SU-DHL-6 (cell line): ENCODE data around the gene HOXC12.

ENCODE experiments used
- H2AFZ ChIP-seq: fragments of 200-600 bp; sonication (generic); 2 replicates; pipeline ENCODE4 v1.6.1; 2014; ENCODE audit warnings: low read depth, mild to moderate bottlenecking, moderate library complexity, mixed read lengths, antibody characterized with exemption, low read length; ENCODE audit not compliant: severe bottlenecking
- H3F3A ChIP-seq: fragments of 200-600 bp; shearing (Covaris generic); 2 replicates; pipeline ENCODE4 v1.6.0; 2016; ENCODE audit warnings: antibody characterized with exemption, mild to moderate bottlenecking; ENCODE audit not compliant: insufficient read depth
- H3K27ac ChIP-seq: fragments of 200-600 bp; sonication (generic); 2 replicates; pipeline ENCODE4 v1.5.1; 2016; ENCODE audit warnings: low read depth, mild to moderate bottlenecking, low read length, moderate library complexity, mixed read lengths
- H3K27me3 ChIP-seq: fragments of 200-600 bp; sonication (generic), shearing (Covaris generic); 2 replicates; pipeline ENCODE4 v1.6.0; 2014; ENCODE audit warnings: mild to moderate bottlenecking, low read length
- H3K36me3 ChIP-seq: fragments of 200-600 bp; sonication (generic); 2 replicates; pipeline ENCODE4 v1.6.1; 2014; ENCODE audit warnings: mild to moderate bottlenecking, low read length, mixed read lengths
- H3K4me2 ChIP-seq: fragments of 300-600, 200-600 bp; shearing (Covaris generic), sonication (generic); 2 replicates; pipeline ENCODE4 v1.6.0; 2014; ENCODE audit warnings: low read length, low read depth, mild to moderate bottlenecking; ENCODE audit not compliant: poor library complexity, severe bottlenecking
- H3K4me3 ChIP-seq: fragments of 200-600 bp; sonication (generic); 2 replicates; pipeline ENCODE4 v1.5.1; 2014; ENCODE audit warnings: antibody characterized with exemption, low read length, mild to moderate bottlenecking, mixed read lengths; ENCODE audit not compliant: insufficient read depth, poor library complexity, severe bottlenecking
- H3K79me2 ChIP-seq: fragments of 200-600 bp; sonication (generic); 2 replicates; pipeline ENCODE4 v1.6.1; 2014; ENCODE audit warnings: mild to moderate bottlenecking, low read length, moderate library complexity; ENCODE audit not compliant: insufficient read depth
- H3K9ac ChIP-seq: fragments of 200-600 bp; sonication (generic); 2 replicates; pipeline ENCODE4 v1.7.0; 2014; ENCODE audit warnings: mild to moderate bottlenecking, low read length
- H3K9me2 ChIP-seq: fragments of 200-600 bp; sonication (generic); replicated peaks from 2 replicates; pipeline ENCODE4 v1.6.1; 2014; ENCODE audit warnings: low read length; ENCODE audit not compliant: insufficient read depth
- H3K9me3 ChIP-seq: fragments of 200-600 bp; sonication (generic); 2 replicates; pipeline ENCODE4 v1.6.1; 2014; ENCODE audit warnings: low read length, mixed read lengths; ENCODE audit not compliant: insufficient read depth
- H4K20me1 ChIP-seq: fragments of 200-600 bp; sonication (generic); 2 replicates; pipeline ENCODE4 v1.6.1; 2014; ENCODE audit warnings: low read depth, mild to moderate bottlenecking, antibody characterized with exemption, low read length, moderate library complexity, mixed read lengths
- CTCF ChIP-seq: fragments of 200-600 bp; sonication (generic); IDR thresholded peaks from one replicate; pipeline ENCODE4 v1.5.1; 2017; ENCODE audit warnings: antibody characterized with exemption, mild to moderate bottlenecking, low read length, moderate library complexity; ENCODE audit not compliant: insufficient read depth, poor library complexity, severe bottlenecking
- EZH2phosphoT487 ChIP-seq: fragments of 200-600 bp; sonication (generic), shearing (Covaris generic); conservative IDR thresholded peaks from 2 replicates; pipeline ENCODE4 v1.6.1; 2018; ENCODE audit warnings: mild to moderate bottlenecking, antibody characterized with exemption, low read length, moderate library complexity, mixed read lengths

The HOXC12 gene

DNA sequence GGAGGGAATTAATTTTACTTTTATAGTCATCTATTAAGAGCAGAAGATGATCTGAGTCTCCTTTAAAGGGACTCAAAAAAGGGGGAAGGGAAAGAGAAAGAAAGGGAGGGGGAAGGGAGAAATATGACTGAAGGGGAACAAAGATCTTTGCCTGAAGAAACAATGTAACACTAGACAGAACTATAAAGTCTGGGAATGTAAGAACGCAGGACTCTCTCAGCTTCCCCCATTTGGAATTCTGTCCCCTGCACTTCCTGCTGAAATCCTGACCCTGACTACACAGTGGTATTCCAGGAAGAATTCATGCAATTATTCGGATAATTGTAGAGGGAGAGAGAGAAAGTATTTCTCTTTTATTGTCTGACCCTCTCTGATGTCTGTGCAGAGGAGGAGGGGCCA is 9.6 kb downstream of the HOXC12 start:
- no peak overlapping the region for H3K27ac ChIP-seq
- H2AFZ ChIP-seq = no peak overlapping the region
- H3K9me3 ChIP-seq = no peaks in the 10 kb centered on the region
- TF ChIP-seq CTCF (no peak), EZH2phosphoT487 (no peak)
- no peak overlapping the region for H3K9ac ChIP-seq
- H3K27me3 ChIP-seq = 0 out of 2 replicates have a peak, but pooled peaks cover 4% of the 10 kb centered on the region
- H4K20me1 ChIP-seq = no peaks in the 10 kb centered on the region
- no peaks in the 10 kb centered on the region for H3K36me3 ChIP-seq
- H3K9me2 ChIP-seq = no peaks in the 10 kb centered on the region
- H3K79me2 ChIP-seq = no peaks in the 10 kb centered on the region
- no peaks in the 10 kb centered on the region for H3F3A ChIP-seq
- H3K4me2 ChIP-seq = no peak overlapping the region
- no peak overlapping the region for H3K4me3 ChIP-seq

- no peak for TF ChIP-seq CTCF
- TF ChIP-seq EZH2phosphoT487 = no peak
- Histone ChIP-seq H3K27me3 (0 out of 2 replicates have a peak, but pooled peaks cover 4% of the 10 kb centered on the region), H3K9me3 (no peaks in the 10 kb centered on the region), H3K9ac (no peak overlapping the region), H3F3A (no peaks in the 10 kb centered on the region), H3K27ac (no peak overlapping the region), H3K4me3 (no peak overlapping the region), H4K20me1 (no peaks in the 10 kb centered on the region), H3K4me2 (no peak overlapping the region), H3K9me2 (no peaks in the 10 kb centered on the region), H3K79me2 (no peaks in the 10 kb centered on the region), H2AFZ (no peak overlapping the region), H3K36me3 (no peaks in the 10 kb centered on the region)
Observed at GRCh38 chr12:53965281-53966084, 10.8 kb downstream of the HOXC12 start.

DNA sequence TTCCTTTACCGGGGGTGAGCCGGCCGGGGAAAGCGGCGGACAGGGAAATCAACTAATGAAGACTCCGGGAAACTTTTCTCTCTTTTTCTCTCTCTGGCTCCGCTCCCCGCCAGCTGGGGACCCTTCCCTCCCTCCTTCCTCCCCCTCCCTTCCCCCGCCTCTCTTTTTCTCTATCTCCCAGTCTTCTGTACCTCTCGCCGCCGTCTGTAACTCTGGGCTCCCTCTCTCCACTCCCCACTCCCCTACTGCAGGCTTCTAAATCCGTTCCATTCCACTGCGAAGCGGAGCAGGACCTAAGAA is 11.3 kb downstream of the HOXC12 start:
- H3K4me3 ChIP-seq = no peak overlapping the region
- no peak overlapping the region for H3K9ac ChIP-seq
- H3K9me2 ChIP-seq = no peaks in the 10 kb centered on the region
- TF ChIP-seq EZH2phosphoT487 (no peak), CTCF (no peak)
- no peak overlapping the region for H2AFZ ChIP-seq
- no peaks in the 10 kb centered on the region for H3K9me3 ChIP-seq
- H3K27me3 ChIP-seq = 0 out of 2 replicates have a peak, but pooled peaks cover 4% of the 10 kb centered on the region
- no peak overlapping the region for H3K27ac ChIP-seq
- no peaks in the 10 kb centered on the region for H4K20me1 ChIP-seq
- H3K4me2 ChIP-seq = no peak overlapping the region
- H3K36me3 ChIP-seq = no peaks in the 10 kb centered on the region
- H3F3A ChIP-seq = no peaks in the 10 kb centered on the region
- no peaks in the 10 kb centered on the region for H3K79me2 ChIP-seq
